B cell (primary cell): Measurements from ENCODE around the gene RNH1.

ENCODE experiments used
- CTCF ChIP-seq: fragments of 200-600 bp; IDR thresholded peaks from one replicate; pipeline ENCODE4 v1.8.0; 2022; ENCODE audit warnings: antibody characterized with exemption, mild to moderate bottlenecking
- EZH2 ChIP-seq: IDR thresholded peaks from 2 replicates; pipeline ENCODE4 v1.6.1; 2012; ENCODE audit warnings: borderline replicate concordance, low read depth, mild to moderate bottlenecking, moderate library complexity, low read length; ENCODE audit not compliant: insufficient read depth, poor library complexity, severe bottlenecking

- TF ChIP-seq CTCF = no peak
- no peak for TF ChIP-seq EZH2
These were observed 46.5 kb downstream of the RNH1 start for GRCh38 chr11:460331-461199.
